HG03571 (cell line): ENCODE measurements around the gene PAK5.

Source experiments
- ATAC-seq: cut with Tn5 transposase; IDR thresholded peaks from one replicate; pipeline ENCODE4 v1.9.1; 2021; ENCODE audit not compliant: unreplicated experiment

The PAK5 gene

GRCh38 chr20:9581509-9581908 is 257.4 kb downstream of the PAK5 start:
- ATAC-seq, result no peak

GRCh38 chr20:9578594-9578993 is 260.3 kb downstream of the PAK5 start:
- no peak for ATAC-seq

GRCh38 chr20:9577397-9577796 is 261.5 kb downstream of the PAK5 start:
- no peak for ATAC-seq

GRCh38 chr20:9576695-9577094 is 262.2 kb downstream of the PAK5 start:
- no peak for ATAC-seq

GRCh38 chr20:9575836-9576235 is 263.0 kb downstream of the PAK5 start:
- no peak for ATAC-seq

- ATAC-seq, result no peak
These were observed 264.1 kb downstream of the PAK5 start for GRCh38 chr20:9574776-9575175.

GRCh38 chr20:9574181-9574580 is 264.7 kb downstream of the PAK5 start:
- ATAC-seq, result no peak

- ATAC-seq, result no peak
These were observed 265.3 kb downstream of the PAK5 start for GRCh38 chr20:9573335-9574151.

- no peak for ATAC-seq
These were observed 266.2 kb downstream of the PAK5 start for GRCh38 chr20:9572670-9573069.

- ATAC-seq, result no peak
These were observed 267.1 kb downstream of the PAK5 start for GRCh38 chr20:9571783-9572182.

- ATAC-seq, result no peak
These were observed 268.3 kb downstream of the PAK5 start for GRCh38 chr20:9570612-9571011.

GRCh38 chr20:9566977-9567376 is 271.9 kb downstream of the PAK5 start:
- ATAC-seq, result no peak

GRCh38 chr20:9565910-9566550 is 272.8 kb downstream of the PAK5 start:
- no peak for ATAC-seq

- ATAC-seq, result no peak
These were observed 281.5 kb downstream of the PAK5 start for GRCh38 chr20:9557411-9557810.

- ATAC-seq, result no peak
These were observed 283.1 kb downstream of the PAK5 start for GRCh38 chr20:9555781-9556180.

GRCh38 chr20:9551808-9552550 is 286.9 kb downstream of the PAK5 start:
- no peak for ATAC-seq

GRCh38 chr20:9550871-9551270 is 288.0 kb downstream of the PAK5 start:
- ATAC-seq, result no peak

GRCh38 chr20:9550283-9550682 is 288.6 kb downstream of the PAK5 start:
- no peak for ATAC-seq

GRCh38 chr20:9543214-9543613 is 295.7 kb downstream of the PAK5 start:
- no peak for ATAC-seq

- ATAC-seq, result no peak
These were observed 303.4 kb downstream of the PAK5 start for GRCh38 chr20:9535449-9535848.

- no peak for ATAC-seq
These were observed 304.9 kb downstream of the PAK5 start for GRCh38 chr20:9534025-9534424.
